Liver (tissue), 3 donors: ENCODE measurements around the gene PSMB2.

Experiments used
- CTCF ChIP-seq: fragments of 150-350 bp; IDR thresholded peaks from 2 replicates; pipeline ENCODE4 v1.5.1; 2017; ENCODE audit warnings: improper control_type of control experiment, low read depth, low read length; ENCODE audit not compliant: missing input control
- TAF1 ChIP-seq: conservative IDR thresholded peaks from 2 replicates; pipeline ENCODE4 v1.6.1; 2016; ENCODE audit warnings: antibody characterized with exemption, mild to moderate bottlenecking
- donor health status: healthy.
- donor health status: healthy.

GRCh38 chr1:35555212-35555584 is 86.1 kb downstream of the PSMB2 start:
- TF ChIP-seq TAF1, result no peak
- TF ChIP-seq CTCF, result no peak
